Measurements from ENCODE around the gene LLGL2.

GRCh38 chr17:75486151-75486550 lies 39.3 kb upstream of the LLGL2 start:
- TF ChIP-seq CTCF (IDR thresholded peaks at IDR 0.05 in 8 of 11, conservative IDR thresholded peaks at IDR 0.05 in 3 of 11) (no peak), POLR2A (IDR thresholded peaks at IDR 0.05) (no peak)
